HEK293 (cell line): ENCODE measurements around the gene CALB2.

Experiments used
- CTCF ChIA-PET: fragments of 350-600 bp; formaldehyde crosslinking; extraction: SDS; loops from one replicate; lab custom pipeline; 2021; ENCODE audit warnings: antibody characterized with exemption; lab: Yijun Ruan, JAX
- POLR2A ChIA-PET: fragments of 300-600 bp; formaldehyde crosslinking; extraction: SDS; loops from one replicate; lab custom pipeline; 2020; ENCODE audit warnings: antibody characterized with exemption, inconsistent platforms; lab: Yijun Ruan, JAX
- H3K27ac ChIP-seq: fragments of 200-500 bp; sonication (Bioruptor generic); 2 replicates; pipeline ENCODE4 v1.5.1; 2014; ENCODE audit warnings: low read depth, low read length, control low read depth, inconsistent platforms; ENCODE audit errors: extremely low read depth
- H3K36me3 ChIP-seq, 2 experiments: fragments of 200-500 bp in 1 of 2; sonication (Bioruptor generic) in 1 of 2; 1 replicate in 1 of 2; 2 replicates in 1 of 2; pipeline ENCODE4 v1.5.1; 2014 to 2017; ENCODE audit warnings: inconsistent platforms in 2 of 2, low read length in 2 of 2; ENCODE audit not compliant: control insufficient read depth in 2 of 2, insufficient read depth in 1 of 2
- H3K4me1 ChIP-seq: fragments of 200-500 bp; sonication (Bioruptor generic); 2 replicates; pipeline ENCODE4 v1.5.1; 2014; ENCODE audit warnings: mild to moderate bottlenecking, low read length, inconsistent platforms; ENCODE audit not compliant: control insufficient read depth, insufficient read depth
- H3K4me3 ChIP-seq: 2 replicates; pipeline ENCODE4 v1.5.1; 2011; ENCODE audit warnings: low read depth, mild to moderate bottlenecking, control low read depth, low read length, moderate library complexity
- H3K9me3 ChIP-seq: fragments of 200-500 bp; sonication (Bioruptor generic); 2 replicates; pipeline ENCODE4 v1.5.1; 2014; ENCODE audit warnings: low read depth, low read length, inconsistent platforms; ENCODE audit not compliant: control insufficient read depth, insufficient read depth
- GLIS1 ChIP-seq: fragments of 450-650 bp; formaldehyde crosslinking; IDR thresholded peaks from 2 replicates; pipeline ENCODE4 v1.5.1; 2016; ENCODE audit warnings: missing biosample characterization, missing genetic modification characterization
- TCF7L2 ChIP-seq: IDR thresholded peaks from 2 replicates; pipeline ENCODE4 v1.6.1; 2011; ENCODE audit warnings: low read depth, mild to moderate bottlenecking, inconsistent platforms, low read length, moderate library complexity, borderline replicate concordance
- WT1 ChIP-seq: fragments of 450-650 bp; formaldehyde crosslinking; IDR thresholded peaks from 2 replicates; pipeline ENCODE4 v1.5.1; 2016; ENCODE audit warnings: missing biosample characterization, missing genetic modification characterization
- YY1 ChIP-seq: fragments of 450-650 bp; formaldehyde crosslinking; IDR thresholded peaks from 2 replicates; pipeline ENCODE4 v1.5.1; 2018; ENCODE audit warnings: missing biosample characterization, missing genetic modification characterization
- ZBTB17 ChIP-seq: fragments of 450-650 bp; formaldehyde crosslinking; IDR thresholded peaks from 2 replicates; pipeline ENCODE4 v1.5.1; 2016; ENCODE audit warnings: missing biosample characterization, missing genetic modification characterization
- ZBTB6 ChIP-seq: fragments of 450-650 bp; formaldehyde crosslinking; IDR thresholded peaks from 2 replicates; pipeline ENCODE4 v1.5.1; 2017; ENCODE audit warnings: missing biosample characterization, missing genetic modification characterization
- ZNF132 ChIP-seq: fragments of 450-650 bp; formaldehyde crosslinking; IDR thresholded peaks from 2 replicates; pipeline ENCODE4 v1.5.1; 2017; ENCODE audit warnings: missing biosample characterization, missing genetic modification characterization, borderline replicate concordance
- ZNF155 ChIP-seq: fragments of 450-650 bp; formaldehyde crosslinking; IDR thresholded peaks from 2 replicates; pipeline ENCODE4 v1.5.1; 2016; ENCODE audit warnings: missing biosample characterization, missing genetic modification characterization
- ZNF174 ChIP-seq: fragments of 450-650 bp; formaldehyde crosslinking; IDR thresholded peaks from 2 replicates; pipeline ENCODE4 v1.5.0; 2017; ENCODE audit warnings: missing biosample characterization, mild to moderate bottlenecking, missing genetic modification characterization
- ZNF175 ChIP-seq: fragments of 450-650 bp; formaldehyde crosslinking; IDR thresholded peaks from 2 replicates; pipeline ENCODE4 v1.5.1; 2016; ENCODE audit warnings: missing biosample characterization, missing genetic modification characterization
- ZNF19 ChIP-seq: fragments of 450-650 bp; formaldehyde crosslinking; IDR thresholded peaks from 2 replicates; pipeline ENCODE4; 2016; ENCODE audit warnings: missing biosample characterization, missing genetic modification characterization, low read depth
- ZNF223 ChIP-seq: fragments of 450-650 bp; formaldehyde crosslinking; IDR thresholded peaks from 2 replicates; pipeline ENCODE4 v1.5.1; 2016; ENCODE audit warnings: missing biosample characterization, missing genetic modification characterization
- ZNF292 ChIP-seq: fragments of 450-650 bp; formaldehyde crosslinking; IDR thresholded peaks from 2 replicates; pipeline ENCODE4 v1.5.1; 2016; ENCODE audit warnings: low read depth, missing biosample characterization, missing genetic modification characterization, borderline replicate concordance
- ZNF416 ChIP-seq: fragments of 450-650 bp; formaldehyde crosslinking; IDR thresholded peaks from 2 replicates; pipeline ENCODE4 v1.5.1; 2016; ENCODE audit warnings: missing biosample characterization, missing genetic modification characterization
- ZNF624 ChIP-seq: fragments of 450-650 bp; formaldehyde crosslinking; IDR thresholded peaks from 2 replicates; pipeline ENCODE4 v1.5.1; 2017; ENCODE audit warnings: missing biosample characterization, missing genetic modification characterization
- ZNF791 ChIP-seq: fragments of 450-650 bp; formaldehyde crosslinking; IDR thresholded peaks from 2 replicates; pipeline ENCODE4 v1.5.1; 2016; ENCODE audit warnings: missing biosample characterization, missing genetic modification characterization
- TF ChIP-seq, protein P1 (sequence below): fragments of 450-650 bp; formaldehyde crosslinking; IDR thresholded peaks from 2 replicates; pipeline ENCODE4 v1.5.1; 2016; ENCODE audit warnings: missing biosample characterization, missing genetic modification characterization
- TF ChIP-seq, protein P2 (sequence below): fragments of 450-650 bp; formaldehyde crosslinking; IDR thresholded peaks from 2 replicates; pipeline ENCODE4 v1.5.1; 2016; ENCODE audit warnings: missing biosample characterization, missing genetic modification characterization
- TF ChIP-seq, protein P3 (sequence below): fragments of 450-650 bp; formaldehyde crosslinking; IDR thresholded peaks from 2 replicates; pipeline ENCODE4 v1.5.1; 2016; ENCODE audit warnings: missing biosample characterization, missing genetic modification characterization

CALB2 gene

GRCh38 chr16:71352466-71352865 is 6.1 kb upstream of the CALB2 start (continued):
- TF ChIP-seq ZNF416 (tag by site-specific recombination) (no peak), ZNF174 (tag by site-specific recombination) (no peak), ZNF175 (tag by site-specific recombination) (no peak), WT1 (no peak), ZBTB17 (tag by site-specific recombination) (no peak)

DNA sequence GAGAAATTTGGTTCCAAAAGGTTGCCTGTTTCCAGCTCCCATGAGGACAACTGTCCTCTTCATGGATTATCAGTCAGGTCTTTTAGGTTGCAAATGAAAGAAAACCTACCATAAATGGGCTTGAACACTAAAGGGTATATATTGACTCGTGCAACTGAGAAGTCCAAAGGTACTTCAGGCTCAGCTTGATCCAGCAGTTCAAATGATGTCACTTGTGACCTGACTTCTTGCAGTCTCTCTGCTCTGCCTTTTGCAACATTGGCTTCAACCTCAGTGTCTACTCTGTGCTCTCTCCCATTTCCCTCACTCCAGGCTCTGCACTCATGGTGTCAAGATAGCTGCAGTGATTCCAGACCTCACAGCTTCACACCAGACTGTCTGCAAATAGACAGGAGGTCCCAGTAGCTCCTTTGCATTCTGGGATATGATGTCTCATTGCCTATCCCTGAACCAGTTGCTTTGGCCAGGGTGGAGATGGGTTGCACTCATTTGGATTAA is 5.5 kb upstream of the CALB2 start:
- CTCF ChIA-PET = interaction anchor here (0.9 kb wide), 1 partner anchor 15 kb away, joined by 4 read pairs; no protein-coding TSS in a partner anchor
- Histone ChIP-seq H3K4me3 (no peak overlapping the region), H3K27ac (no peak overlapping the region), H3K4me1 (no peaks in the 10 kb centered on the region), H3K36me3 (no peaks in the 10 kb centered on the region), H3K9me3 (no peaks in the 10 kb centered on the region)
- POLR2A ChIA-PET = no interaction called here
- TF ChIP-seq ZBTB6 (tag by site-specific recombination) = no peak
- TF ChIP-seq ZNF292 (tag by site-specific recombination) = no peak

- H3K36me3 ChIP-seq = no peaks in the 10 kb centered on the region
- no peaks in the 10 kb centered on the region for H3K9me3 ChIP-seq
- no peak for TF ChIP-seq ZNF791
- no peak for TF ChIP-seq YY1
- no peak for TF ChIP-seq TCF7L2
- no peak for TF ChIP-seq ZNF624 (tag by site-specific recombination)
- TF ChIP-seq, protein P1, sequence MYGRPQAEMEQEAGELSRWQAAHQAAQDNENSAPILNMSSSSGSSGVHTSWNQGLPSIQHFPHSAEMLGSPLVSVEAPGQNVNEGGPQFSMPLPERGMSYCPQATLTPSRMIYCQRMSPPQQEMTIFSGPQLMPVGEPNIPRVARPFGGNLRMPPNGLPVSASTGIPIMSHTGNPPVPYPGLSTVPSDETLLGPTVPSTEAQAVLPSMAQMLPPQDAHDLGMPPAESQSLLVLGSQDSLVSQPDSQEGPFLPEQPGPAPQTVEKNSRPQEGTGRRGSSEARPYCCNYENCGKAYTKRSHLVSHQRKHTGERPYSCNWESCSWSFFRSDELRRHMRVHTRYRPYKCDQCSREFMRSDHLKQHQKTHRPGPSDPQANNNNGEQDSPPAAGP (tag by site-specific recombination) = no peak
- no peak for TF ChIP-seq ZNF155 (tag by site-specific recombination)
- TF ChIP-seq, protein P2, sequence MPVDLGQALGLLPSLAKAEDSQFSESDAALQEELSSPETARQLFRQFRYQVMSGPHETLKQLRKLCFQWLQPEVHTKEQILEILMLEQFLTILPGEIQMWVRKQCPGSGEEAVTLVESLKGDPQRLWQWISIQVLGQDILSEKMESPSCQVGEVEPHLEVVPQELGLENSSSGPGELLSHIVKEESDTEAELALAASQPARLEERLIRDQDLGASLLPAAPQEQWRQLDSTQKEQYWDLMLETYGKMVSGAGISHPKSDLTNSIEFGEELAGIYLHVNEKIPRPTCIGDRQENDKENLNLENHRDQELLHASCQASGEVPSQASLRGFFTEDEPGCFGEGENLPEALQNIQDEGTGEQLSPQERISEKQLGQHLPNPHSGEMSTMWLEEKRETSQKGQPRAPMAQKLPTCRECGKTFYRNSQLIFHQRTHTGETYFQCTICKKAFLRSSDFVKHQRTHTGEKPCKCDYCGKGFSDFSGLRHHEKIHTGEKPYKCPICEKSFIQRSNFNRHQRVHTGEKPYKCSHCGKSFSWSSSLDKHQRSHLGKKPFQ (tag by site-specific recombination) = no peak
- TF ChIP-seq, protein P3, sequence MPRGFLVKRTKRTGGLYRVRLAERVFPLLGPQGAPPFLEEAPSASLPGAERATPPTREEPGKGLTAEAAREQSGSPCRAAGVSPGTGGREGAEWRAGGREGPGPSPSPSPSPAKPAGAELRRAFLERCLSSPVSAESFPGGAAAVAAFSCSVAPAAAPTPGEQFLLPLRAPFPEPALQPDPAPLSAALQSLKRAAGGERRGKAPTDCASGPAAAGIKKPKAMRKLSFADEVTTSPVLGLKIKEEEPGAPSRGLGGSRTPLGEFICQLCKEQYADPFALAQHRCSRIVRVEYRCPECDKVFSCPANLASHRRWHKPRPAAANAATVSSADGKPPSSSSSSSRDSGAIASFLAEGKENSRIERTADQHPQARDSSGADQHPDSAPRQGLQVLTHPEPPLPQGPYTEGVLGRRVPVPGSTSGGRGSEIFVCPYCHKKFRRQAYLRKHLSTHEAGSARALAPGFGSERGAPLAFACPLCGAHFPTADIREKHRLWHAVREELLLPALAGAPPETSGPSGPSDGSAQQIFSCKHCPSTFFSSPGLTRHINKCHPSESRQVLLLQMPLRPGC (tag by site-specific recombination) = no peak
- no peak for TF ChIP-seq ZNF19 (tag by site-specific recombination)
- TF ChIP-seq ZNF223 (tag by site-specific recombination) = no peak
- TF ChIP-seq ZNF132 = no peak
- TF ChIP-seq GLIS1 (tag by site-specific recombination) = no peak
- H3K4me3 ChIP-seq = no peak overlapping the region
- H3K27ac ChIP-seq = no peak overlapping the region
- ChIA-PET POLR2A (no interaction called here), CTCF (interaction anchor here (0.6 kb wide), 1 partner anchor 20 kb away, joined by 3 read pairs; no protein-coding TSS in a partner anchor)
- no peaks in the 10 kb centered on the region for H3K4me1 ChIP-seq
These were observed 4.8 kb upstream of the CALB2 start for GRCh38 chr16:71353736-71354135.
